Measurements from ENCODE around the gene APOBEC2.

Gene APOBEC2

GRCh38 chr6:41085182-41085581 lies 32.2 kb downstream of the APOBEC2 start:
- no peak for TF ChIP-seq CTCF (IDR thresholded peaks at IDR 0.05)

- no peak for TF ChIP-seq CTCF (IDR thresholded peaks at IDR 0.05)
Measured at GRCh38 chr6:41088451-41088850, 35.4 kb downstream of the APOBEC2 start.

GRCh38 chr6:41090841-41091761 lies 38.1 kb downstream of the APOBEC2 start:
- no peak for TF ChIP-seq CTCF (IDR thresholded peaks at IDR 0.05)

GRCh38 chr6:41092421-41093140 lies 39.6 kb downstream of the APOBEC2 start:
- peak; percentile 34; the same call in 1 of the 2 replicates for TF ChIP-seq CTCF (IDR thresholded peaks at IDR 0.05)

GRCh38 chr6:41093729-41094128 lies 40.7 kb downstream of the APOBEC2 start:
- TF ChIP-seq CTCF (IDR thresholded peaks at IDR 0.05), result no peak

- TF ChIP-seq CTCF (IDR thresholded peaks at IDR 0.05), result no peak
Measured at GRCh38 chr6:41097467-41098090, 44.6 kb downstream of the APOBEC2 start.

- TF ChIP-seq CTCF (IDR thresholded peaks at IDR 0.05), result no peak
Measured at GRCh38 chr6:41098366-41098765, 45.4 kb downstream of the APOBEC2 start.

Data from LNCAP (cell line).